Gastrocnemius medialis (tissue), 4 donors: ENCODE data around the gene SRGAP3. TPM values are rescaled to one million over a fixed set of nuclear protein-coding genes. Genes with fewer than 3 reads are reported as not detected.

Experiments used
- ATAC-seq, 2 donors: fragments of 150-250 bp; one replicate each; pipeline ENCODE4 v1.9.1; 2016
- DNase-seq, 2 donors: peaks; one replicate each; pipeline ENCODE4 v3.0.0-alpha.2; 2019
- H3K27ac ChIP-seq, 4 donors: fragments of 200-600 bp; sonication (generic); 1 replicate in 1 of 4; 2 replicates in 3 of 4; pipeline ENCODE4 v1.5.1; 2016 to 2018; ENCODE audit warnings: mild to moderate bottlenecking in 2 of 4, moderate library complexity in 1 of 4
- H3K27me3 ChIP-seq, 3 donors: fragments of 200-600 bp; sonication (generic) in 2 of 3; 1 replicate in 1 of 3; 2 replicates in 2 of 3; pipeline versions ENCODE4 v1.5.1 to v1.6.0; 2016 to 2019; ENCODE audit warnings: mild to moderate bottlenecking in 1 of 3, moderate library complexity in 1 of 3
- H3K36me3 ChIP-seq, 2 donors: fragments of 200-600 bp; sonication (generic) in 1 of 2; one replicate each; pipeline ENCODE4 v1.5.1; 2017 to 2018
- H3K4me1 ChIP-seq, 2 donors: fragments of 200-600 bp; sonication (generic) in 1 of 2; one replicate each; pipeline ENCODE4 v1.5.1; 2016 to 2017; ENCODE audit warnings: mild to moderate bottlenecking in 2 of 2
- H3K4me3 ChIP-seq, 4 donors: fragments of 200-600 bp; sonication (generic) in 3 of 4; 1 replicate in 1 of 4; 2 replicates in 3 of 4; pipeline ENCODE4 v1.5.1; 2016 to 2019; ENCODE audit warnings: mild to moderate bottlenecking in 2 of 4
- H3K9me3 ChIP-seq, 3 donors: fragments of 200-600 bp; sonication (generic) in 2 of 3; 1 replicate in 1 of 3; 2 replicates in 2 of 3; pipeline ENCODE4 v1.5.1; 2016 to 2019
- POLR2A ChIP-seq, 2 donors: fragments of 450-650 bp; IDR thresholded peaks; one replicate each; pipeline ENCODE4 v1.6.1; 2017; ENCODE audit warnings: antibody characterized with exemption in 2 of 2, mild to moderate bottlenecking in 2 of 2, moderate library complexity in 2 of 2
- in situ Hi-C, 4 donors: fragments of 200-750 bp; cut with MboI; loops; one replicate each; pipeline versions ENCODE4 v1.15.0 to v1.8.0; 2017; ENCODE audit warnings: low sequenced_read_pairs in 4 of 4
- intact Hi-C: fragments of 100-400 bp; cut with DNase I; formaldehyde crosslinking; loops from one replicate; pipeline ENCODE4 v1.15.1; 2023; ENCODE audit warnings: low total_unique reads
- total RNA-seq, 4 donors: library from RNA; depleted of rRNA; stranded (reverse); fragments of >200 nt; gene quantifications; one replicate each; pipeline versions ENCODE4 v1.1.0 to v1.2.3, GENCODE V29; 2016
- TF ChIP-seq, protein P1 (sequence below), 5 experiments: fragments of 450-650 bp in 3 of 5; fragments of 200-600 bp in 2 of 5; sonication (generic) in 2 of 5; IDR thresholded peaks in 4 of 5; conservative IDR thresholded peaks in 1 of 5; 1 replicate in 4 of 5; 2 replicates in 1 of 5; pipeline ENCODE4 v1.5.1; 2016 to 2019; ENCODE audit warnings: antibody characterized with exemption in 5 of 5, mild to moderate bottlenecking in 3 of 5, moderate library complexity in 3 of 5

The SRGAP3 gene
- total RNA-seq, 4 donors from 2014 or later: 1.3 to 2.3 (median 1.8) TPM

DNA sequence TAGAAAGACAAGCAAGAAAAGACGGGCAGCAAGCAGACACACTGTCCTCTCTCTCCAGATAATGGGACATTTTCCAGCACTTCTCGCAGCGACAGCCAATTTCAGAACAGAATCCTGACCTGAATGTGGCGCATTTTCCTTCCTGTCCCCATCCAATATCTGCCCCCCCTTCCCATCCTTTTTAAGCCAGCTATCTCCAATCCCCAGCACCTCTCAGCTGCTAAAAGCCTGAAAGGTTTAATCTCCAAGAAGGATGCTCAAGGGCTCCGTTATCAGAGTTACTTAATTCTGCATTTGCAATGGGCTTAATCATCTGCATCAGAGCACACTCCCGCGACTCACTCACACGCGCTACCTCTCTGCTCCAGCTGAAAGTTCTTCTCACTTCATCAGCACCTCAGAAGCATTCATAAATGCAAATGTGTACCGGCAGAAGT is 50.5 kb downstream of the SRGAP3 start:
- intact Hi-C loops (no loop called here), in situ Hi-C loops (no loop called here)
- no peak for ATAC-seq

DNA sequence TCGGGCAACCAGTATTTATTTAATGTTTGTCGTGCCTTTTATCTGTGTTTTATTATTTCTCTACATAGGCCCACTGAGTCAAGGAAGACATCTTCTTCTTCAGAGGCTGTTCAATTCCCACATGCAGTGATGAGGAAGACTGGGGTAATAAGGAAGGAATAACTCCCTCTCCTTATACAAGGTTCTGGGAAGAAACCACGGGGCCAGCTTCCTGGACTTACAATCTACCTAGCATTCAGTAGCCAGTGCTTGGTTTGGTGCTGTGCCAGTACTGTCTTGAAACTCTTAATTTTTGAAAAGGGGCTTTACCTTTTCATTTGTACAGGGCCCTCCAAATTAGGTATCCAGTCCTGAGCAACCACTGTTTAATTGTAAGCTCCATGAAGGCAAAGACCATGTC is 51.2 kb downstream of the SRGAP3 start:
- H3K27me3 ChIP-seq: no peaks in the 10 kb centered on the region
- DNase-seq (no peak), ATAC-seq (no peak)
- H3K36me3 ChIP-seq: no peaks in the 10 kb centered on the region
- in situ Hi-C loops (no loop called here), intact Hi-C loops (no loop called here)
- TF ChIP-seq POLR2A (IDR thresholded peaks at IDR 0.05): no peak
- TF ChIP-seq, protein P1, sequence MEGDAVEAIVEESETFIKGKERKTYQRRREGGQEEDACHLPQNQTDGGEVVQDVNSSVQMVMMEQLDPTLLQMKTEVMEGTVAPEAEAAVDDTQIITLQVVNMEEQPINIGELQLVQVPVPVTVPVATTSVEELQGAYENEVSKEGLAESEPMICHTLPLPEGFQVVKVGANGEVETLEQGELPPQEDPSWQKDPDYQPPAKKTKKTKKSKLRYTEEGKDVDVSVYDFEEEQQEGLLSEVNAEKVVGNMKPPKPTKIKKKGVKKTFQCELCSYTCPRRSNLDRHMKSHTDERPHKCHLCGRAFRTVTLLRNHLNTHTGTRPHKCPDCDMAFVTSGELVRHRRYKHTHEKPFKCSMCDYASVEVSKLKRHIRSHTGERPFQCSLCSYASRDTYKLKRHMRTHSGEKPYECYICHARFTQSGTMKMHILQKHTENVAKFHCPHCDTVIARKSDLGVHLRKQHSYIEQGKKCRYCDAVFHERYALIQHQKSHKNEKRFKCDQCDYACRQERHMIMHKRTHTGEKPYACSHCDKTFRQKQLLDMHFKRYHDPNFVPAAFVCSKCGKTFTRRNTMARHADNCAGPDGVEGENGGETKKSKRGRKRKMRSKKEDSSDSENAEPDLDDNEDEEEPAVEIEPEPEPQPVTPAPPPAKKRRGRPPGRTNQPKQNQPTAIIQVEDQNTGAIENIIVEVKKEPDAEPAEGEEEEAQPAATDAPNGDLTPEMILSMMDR (IDR thresholded peaks at IDR 0.05 in 4 of 5, conservative IDR thresholded peaks at IDR 0.05 in 1 of 5): no peak
- H3K4me3 ChIP-seq: no peak overlapping the region
- no peak overlapping the region for H3K27ac ChIP-seq
- no peaks in the 10 kb centered on the region for H3K4me1 ChIP-seq
- H3K9me3 ChIP-seq: no peaks in the 10 kb centered on the region

More for the DNA sequence above, 50.5 kb downstream of the SRGAP3 start:
- H3K4me1 ChIP-seq: no peaks in the 10 kb centered on the region
- no peaks in the 10 kb centered on the region for H3K9me3 ChIP-seq
- DNase-seq: no peak
- no peak overlapping the region for H3K27ac ChIP-seq
- no peaks in the 10 kb centered on the region for H3K36me3 ChIP-seq
- TF ChIP-seq, protein P1 (IDR thresholded peaks at IDR 0.05 in 4 of 5, conservative IDR thresholded peaks at IDR 0.05 in 1 of 5): no peak
- no peak for TF ChIP-seq POLR2A (IDR thresholded peaks at IDR 0.05)
- no peaks in the 10 kb centered on the region for H3K27me3 ChIP-seq
- no peak overlapping the region for H3K4me3 ChIP-seq

DNA sequence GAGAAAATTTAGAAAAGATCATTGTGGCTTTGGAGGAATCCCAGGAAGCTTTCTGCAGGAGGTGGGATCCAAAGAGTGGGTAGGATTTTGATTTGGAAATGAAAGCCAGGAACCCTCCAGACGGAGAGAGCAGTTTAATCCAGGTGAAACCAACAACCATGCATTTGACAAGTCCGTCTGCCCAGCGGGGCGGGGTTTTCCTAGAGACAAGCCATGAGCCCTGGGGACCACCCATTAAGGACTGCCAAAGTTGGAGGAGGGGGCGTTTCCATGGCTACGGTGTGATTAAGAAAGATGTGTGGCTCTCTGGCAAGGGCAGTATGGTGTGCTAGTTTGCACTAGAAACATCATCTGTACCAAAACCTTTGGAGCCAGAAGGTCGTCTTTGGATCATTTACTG is 53.4 kb downstream of the SRGAP3 start:
- intact Hi-C loops: no loop called here
- DNase-seq: no peak
- in situ Hi-C loops: no loop called here
- no peaks in the 10 kb centered on the region for H3K4me1 ChIP-seq
- no peak for ATAC-seq
- H3K27ac ChIP-seq: no peak overlapping the region
- H3K9me3 ChIP-seq: no peaks in the 10 kb centered on the region
- H3K27me3 ChIP-seq: no peaks in the 10 kb centered on the region
- no peak for TF ChIP-seq POLR2A (IDR thresholded peaks at IDR 0.05)
- TF ChIP-seq, protein P1 (IDR thresholded peaks at IDR 0.05 in 4 of 5, conservative IDR thresholded peaks at IDR 0.05 in 1 of 5): no peak
- no peak overlapping the region for H3K4me3 ChIP-seq
- H3K36me3 ChIP-seq: no peaks in the 10 kb centered on the region

DNA sequence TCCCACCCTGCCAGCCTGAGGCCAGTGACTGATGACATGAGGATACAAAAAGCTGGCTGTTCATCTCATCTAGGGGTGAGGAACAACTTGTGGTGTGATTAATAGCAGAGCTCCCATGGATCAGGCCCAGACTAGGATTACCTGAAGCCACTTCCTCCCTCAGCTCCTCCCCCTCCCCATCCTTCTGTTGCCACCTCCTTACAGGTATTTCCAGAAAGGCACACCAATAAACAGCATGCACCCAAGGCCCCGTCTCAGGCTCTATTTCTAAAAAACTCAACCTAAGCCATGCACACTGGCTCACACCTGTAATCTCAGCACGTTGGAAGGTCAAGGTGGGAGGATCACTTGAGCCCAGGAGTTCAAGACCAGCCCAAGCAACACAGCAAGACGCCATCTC is 54.1 kb downstream of the SRGAP3 start:
- H3K36me3 ChIP-seq: no peaks in the 10 kb centered on the region
- H3K4me1 ChIP-seq: no peaks in the 10 kb centered on the region
- TF ChIP-seq, protein P1 (IDR thresholded peaks at IDR 0.05 in 4 of 5, conservative IDR thresholded peaks at IDR 0.05 in 1 of 5): no peak
- TF ChIP-seq POLR2A (IDR thresholded peaks at IDR 0.05): no peak
- no peaks in the 10 kb centered on the region for H3K9me3 ChIP-seq
- no peak overlapping the region for H3K27ac ChIP-seq
- in situ Hi-C loops (no loop called here), intact Hi-C loops (no loop called here)
- ATAC-seq (no peak), DNase-seq (no peak)
- H3K4me3 ChIP-seq: no peak overlapping the region
- H3K27me3 ChIP-seq: no peaks in the 10 kb centered on the region

DNA sequence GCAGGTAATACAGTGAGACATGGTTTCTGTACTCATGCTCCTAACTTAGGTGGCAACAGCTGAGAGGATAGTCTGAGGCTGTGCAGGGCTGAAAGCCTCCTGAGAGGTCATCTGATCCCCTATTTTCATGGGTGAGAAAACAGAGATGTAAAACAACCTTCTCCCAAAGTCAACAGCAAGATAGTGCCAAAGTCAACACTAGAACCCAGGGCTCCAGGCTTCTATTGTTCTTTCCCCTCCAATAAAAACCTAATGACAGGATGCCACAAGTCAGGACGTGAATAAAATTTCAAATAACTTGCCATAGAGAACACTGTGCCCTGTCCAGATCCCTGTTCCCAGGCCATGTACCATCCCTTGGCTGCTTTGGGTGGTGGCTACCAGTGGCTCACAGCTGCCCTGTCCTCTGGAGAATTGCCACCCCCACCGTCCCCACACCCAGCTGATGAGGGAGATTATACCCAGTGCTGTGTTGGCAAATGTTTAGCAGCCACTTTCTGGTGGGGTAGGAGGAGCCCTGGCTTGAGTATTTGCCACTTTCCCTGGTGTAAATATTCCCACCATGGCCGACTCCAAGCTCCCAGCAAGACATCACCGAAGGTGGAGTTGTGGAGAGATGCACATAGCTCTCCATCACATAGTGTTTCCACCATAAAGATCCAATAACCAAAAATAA is 54.8 kb downstream of the SRGAP3 start:
- Histone ChIP-seq H3K27me3 (no peaks in the 10 kb centered on the region), H3K4me3 (no peak overlapping the region), H3K4me1 (no peaks in the 10 kb centered on the region), H3K9me3 (no peaks in the 10 kb centered on the region), H3K36me3 (no peaks in the 10 kb centered on the region), H3K27ac (no peak overlapping the region)
- no peak for DNase-seq
- no peak for TF ChIP-seq POLR2A (IDR thresholded peaks at IDR 0.05)
- TF ChIP-seq, protein P1 (IDR thresholded peaks at IDR 0.05 in 4 of 5, conservative IDR thresholded peaks at IDR 0.05 in 1 of 5): no peak
- in situ Hi-C loops (no loop called here), intact Hi-C loops (no loop called here)
- ATAC-seq: no peak
